HG03095 (cell line): ENCODE measurements around the gene PPP1R27.

ENCODE experiments used
- ATAC-seq: cut with Tn5 transposase; IDR thresholded peaks from one replicate; pipeline ENCODE4 v1.9.1; 2021; ENCODE audit warnings: moderate library complexity; ENCODE audit not compliant: unreplicated experiment

The PPP1R27 gene

GRCh38 chr17:81807210-81807719 lies 27.6 kb downstream of the PPP1R27 start:
- no peak for ATAC-seq

- ATAC-seq, result no peak
Observed at GRCh38 chr17:81806461-81807209, 28.2 kb downstream of the PPP1R27 start.

- ATAC-seq, result no peak
Observed at GRCh38 chr17:81805707-81806460, 29.0 kb downstream of the PPP1R27 start.

- ATAC-seq, result no peak
Observed at GRCh38 chr17:81804559-81805399, 30.1 kb downstream of the PPP1R27 start.

- no peak for ATAC-seq
Observed at GRCh38 chr17:81803728-81804558, 30.9 kb downstream of the PPP1R27 start, which contains the start of gene GCGR. Gene GCGR, plus strand, starts transcription at chr17:81804150. Its CDS starts 4,869 bp downstream, at chr17:81809019.

- no peak for ATAC-seq
Observed at GRCh38 chr17:81802856-81803643, 31.8 kb downstream of the PPP1R27 start.

GRCh38 chr17:81802048-81802758 lies 32.6 kb downstream of the PPP1R27 start:
- ATAC-seq, result no peak

- no peak for ATAC-seq
Observed at GRCh38 chr17:81801327-81801726, 33.5 kb downstream of the PPP1R27 start.

GRCh38 chr17:81794509-81794908 lies 40.3 kb downstream of the PPP1R27 start:
- no peak for ATAC-seq

GRCh38 chr17:81794074-81794476 lies 40.8 kb downstream of the PPP1R27 start:
- ATAC-seq, result no peak

- no peak for ATAC-seq
Observed at GRCh38 chr17:81792675-81793615, 41.9 kb downstream of the PPP1R27 start.
